HG03135 (cell line): Measurements from ENCODE around the gene DOCK4.

Source experiments
- ATAC-seq: cut with Tn5 transposase; IDR thresholded peaks from one replicate; pipeline ENCODE4 v1.9.1; 2021; ENCODE audit warnings: mild to moderate bottlenecking, moderate library complexity; ENCODE audit not compliant: unreplicated experiment

Gene DOCK4

GRCh38 chr7:111980725-111981124 is 225.5 kb downstream of the DOCK4 start:
- no peak for ATAC-seq

GRCh38 chr7:111975346-111975745 is 230.9 kb downstream of the DOCK4 start:
- no peak for ATAC-seq

- ATAC-seq = no peak
These were observed 245.2 kb downstream of the DOCK4 start for GRCh38 chr7:111960984-111961383.

- no peak for ATAC-seq
These were observed 247.3 kb downstream of the DOCK4 start for GRCh38 chr7:111958896-111959295.

- ATAC-seq = no peak
These were observed 247.8 kb downstream of the DOCK4 start for GRCh38 chr7:111958431-111958830.

DNA sequence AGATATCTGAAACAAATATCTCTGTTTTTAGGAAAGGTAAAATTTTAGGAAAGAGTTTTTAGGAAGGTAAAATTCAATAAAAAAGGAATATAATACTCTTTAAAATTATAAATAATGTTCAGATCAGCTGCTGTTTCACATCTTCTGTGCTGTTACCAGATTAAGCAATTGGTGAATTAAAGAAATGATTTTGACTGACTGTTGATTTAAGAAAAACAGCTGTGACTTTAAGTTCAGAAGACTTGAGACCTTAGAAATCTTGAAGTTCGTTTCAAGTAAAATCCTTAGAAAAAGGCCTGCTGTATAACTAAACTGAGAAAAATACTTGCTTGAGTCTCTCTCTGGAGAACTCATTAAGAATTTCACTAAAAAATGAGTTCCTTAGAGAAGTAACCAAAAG is 250.6 kb downstream of the DOCK4 start:
- ATAC-seq = no peak

DNA sequence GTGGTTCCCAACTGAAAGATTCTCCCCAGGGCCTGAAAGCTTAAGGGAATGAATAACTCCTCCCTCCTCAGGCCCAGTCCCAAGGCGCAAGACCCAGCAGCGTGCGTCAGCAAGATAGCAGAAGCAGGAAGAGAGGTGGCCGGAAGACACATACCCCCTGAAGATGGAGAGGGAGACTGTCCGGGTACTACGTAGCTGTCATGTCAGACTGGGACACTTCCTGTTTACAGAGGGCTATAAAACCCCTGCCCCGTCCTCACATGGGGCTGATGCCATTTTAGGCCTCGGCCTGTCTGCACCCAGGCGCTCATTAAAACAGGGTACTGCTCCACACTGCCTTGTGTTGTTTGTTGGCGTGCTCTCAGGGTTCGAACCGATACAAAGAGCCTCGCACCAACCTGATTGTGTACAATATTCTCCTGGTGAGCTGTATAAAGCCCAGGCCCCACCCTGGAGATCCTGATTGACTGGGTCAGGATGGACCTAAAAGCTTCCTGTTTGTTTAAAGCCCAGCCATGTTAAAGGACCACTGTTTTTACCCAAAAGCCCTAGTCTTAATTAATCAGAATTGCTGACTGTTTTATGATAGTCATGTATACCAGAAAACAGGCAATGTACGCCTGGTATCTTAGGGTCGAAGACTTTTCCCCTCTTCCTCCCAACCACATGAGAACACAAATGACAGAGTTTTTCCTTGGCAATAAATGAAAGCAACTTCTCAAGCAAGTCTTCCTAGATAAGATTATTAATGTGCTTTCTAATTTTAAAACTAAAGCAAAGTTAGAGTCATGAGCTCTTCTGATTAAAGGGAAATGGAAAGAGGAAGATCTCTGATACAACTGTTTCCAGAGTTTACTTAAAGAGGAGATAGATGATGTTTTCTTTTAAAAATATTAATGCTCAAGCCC is 251.5 kb downstream of the DOCK4 start:
- ATAC-seq = no peak

- no peak for ATAC-seq
These were observed 252.1 kb downstream of the DOCK4 start for GRCh38 chr7:111954056-111954455.

DNA sequence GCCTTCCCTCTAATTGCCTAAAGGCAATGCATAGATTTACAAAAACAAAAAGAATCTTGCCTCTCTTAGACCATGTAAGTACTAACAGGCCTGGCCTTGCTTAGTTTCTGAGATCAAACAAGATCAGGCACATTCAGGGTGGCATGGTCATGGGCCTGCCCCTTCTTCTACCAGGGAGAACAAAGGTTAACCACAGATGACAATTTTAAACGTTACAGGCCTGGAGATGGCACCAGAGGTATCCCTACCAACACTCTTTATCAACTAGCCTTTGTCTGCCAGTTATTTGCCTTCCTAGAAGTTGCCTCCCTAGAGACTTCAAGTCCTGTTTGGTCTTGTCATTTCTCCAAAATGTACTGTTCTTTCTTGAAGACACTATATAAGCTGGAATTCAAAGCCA is 252.6 kb downstream of the DOCK4 start:
- ATAC-seq = no peak

- ATAC-seq = no peak
These were observed 253.4 kb downstream of the DOCK4 start for GRCh38 chr7:111952783-111953182.

- no peak for ATAC-seq
These were observed 255.1 kb downstream of the DOCK4 start for GRCh38 chr7:111951052-111951451.

- ATAC-seq = no peak
These were observed 263.6 kb downstream of the DOCK4 start for GRCh38 chr7:111942450-111943081.

DNA sequence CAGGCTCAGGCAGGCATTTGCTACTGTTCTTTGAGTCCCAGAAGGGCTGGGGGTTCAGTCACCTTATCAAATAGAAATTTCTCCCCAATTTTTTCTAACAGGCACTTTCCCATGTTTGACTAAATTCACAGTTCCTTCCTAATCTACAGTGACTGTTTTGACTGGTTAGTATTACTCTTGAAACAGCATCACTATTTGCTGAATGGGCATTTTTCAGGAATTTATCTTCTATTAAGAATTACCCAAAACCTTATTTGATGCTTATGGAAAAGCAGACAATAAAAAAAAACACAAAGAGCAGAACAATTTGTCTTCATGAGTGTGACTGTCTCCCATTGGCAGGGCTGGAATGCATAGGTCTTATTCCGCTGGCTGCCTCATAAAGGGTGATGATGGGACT is 269.0 kb downstream of the DOCK4 start:
- no peak for ATAC-seq

DNA sequence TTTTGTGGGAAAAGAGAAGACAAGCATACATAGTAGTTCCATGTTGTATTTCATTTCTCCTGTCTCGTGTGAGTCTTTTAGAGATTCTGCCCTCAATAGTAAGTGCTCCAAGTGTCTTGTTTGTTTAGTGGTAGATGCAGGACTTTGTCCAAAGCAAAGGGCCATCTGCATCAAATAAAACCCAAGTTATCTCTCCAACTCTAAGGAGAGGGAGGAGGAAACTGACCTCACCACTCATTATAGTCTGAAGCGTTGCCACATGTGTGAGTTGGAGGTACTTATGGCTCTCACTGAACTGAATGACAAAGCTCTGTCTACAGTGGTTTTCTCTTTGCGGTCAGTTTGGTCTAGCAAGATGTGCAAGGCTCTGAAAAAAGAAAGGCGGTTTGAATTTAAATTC is 272.6 kb downstream of the DOCK4 start:
- no peak for ATAC-seq

DNA sequence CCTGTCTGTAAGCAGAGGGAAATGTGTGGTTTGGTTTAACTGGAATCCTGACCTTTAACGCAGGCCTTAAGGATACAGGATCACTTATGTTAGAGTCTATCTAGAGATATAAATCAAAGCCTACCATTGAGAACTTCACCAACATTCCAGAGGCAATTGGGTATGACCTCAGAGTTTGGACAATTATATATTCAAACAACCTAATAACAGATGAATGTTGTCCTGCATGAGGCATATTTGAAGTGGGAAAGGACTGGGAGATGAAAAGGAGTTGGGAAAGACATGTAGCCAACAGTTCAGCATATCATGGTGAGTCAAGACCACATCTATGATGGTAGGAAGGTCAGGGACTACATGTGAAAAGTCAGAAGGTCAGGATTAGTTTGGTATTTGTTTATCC is 274.2 kb downstream of the DOCK4 start:
- no peak for ATAC-seq

- ATAC-seq = no peak
These were observed 275.1 kb downstream of the DOCK4 start for GRCh38 chr7:111931016-111931517.

DNA sequence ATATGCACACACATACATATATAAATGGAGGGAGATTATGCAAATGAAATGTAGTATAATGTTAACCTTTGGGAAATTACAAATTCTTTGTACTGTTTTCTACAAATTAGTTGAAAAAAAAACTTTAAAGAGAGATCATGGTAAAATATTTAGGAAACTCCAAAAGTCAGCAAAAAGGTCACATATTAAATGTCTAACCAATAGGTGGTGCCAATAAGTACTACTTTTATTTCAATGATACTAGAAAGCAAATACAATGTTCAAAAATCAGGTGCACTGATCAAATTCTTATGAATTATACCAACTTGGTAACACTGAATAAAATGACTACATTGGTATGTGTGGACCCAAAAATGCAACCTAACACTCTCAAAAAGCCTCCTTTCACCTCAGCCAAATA is 276.9 kb downstream of the DOCK4 start:
- ATAC-seq = no peak

- ATAC-seq = no peak
These were observed 278.7 kb downstream of the DOCK4 start for GRCh38 chr7:111927353-111928019.

- no peak for ATAC-seq
These were observed 285.9 kb downstream of the DOCK4 start for GRCh38 chr7:111920329-111920728.

GRCh38 chr7:111919631-111920179 is 286.5 kb downstream of the DOCK4 start:
- no peak for ATAC-seq

GRCh38 chr7:111919164-111919563 is 287.0 kb downstream of the DOCK4 start:
- no peak for ATAC-seq
